IMR-90 (cell line): ENCODE data around the gene KANK3. TPM values are rescaled to one million over a fixed set of nuclear protein-coding genes. Genes with fewer than 3 reads are reported as not detected.

Experiments
- ATAC-seq: fragments of 200-7000 bp; cut with Tn5 transposase; 2 replicates; pipeline ENCODE4 v1.9.1; 2020; ENCODE audit warnings: low read depth, mild to moderate bottlenecking, moderate library complexity
- BruUV-seq: library from RNA; stranded (reverse); fragments of 400-500 nt; replicated peaks from 2 replicates; lab custom pipeline; 2021; lab: Mats Ljungman, UMichigan
- CTCF ChIA-PET: fragments of 300-600 bp; formaldehyde crosslinking; extraction: SDS; loops from one replicate; lab custom pipeline; 2021; ENCODE audit warnings: antibody characterized with exemption; lab: Yijun Ruan, JAX
- POLR2A ChIA-PET: fragments of 300-600 bp; sonication (Branson Sonifier 250); formaldehyde crosslinking; loops from one replicate; lab custom pipeline; 2022; ENCODE audit warnings: antibody characterized with exemption; ENCODE audit not compliant: unreplicated experiment; lab: Charles Lee
- DNase-seq: peaks from one replicate; pipeline ENCODE4 v3.0.0; 2013
- H2AFZ ChIP-seq: replicated peaks from 2 replicates; pipeline ENCODE3; 2013; ENCODE audit warnings: low read length, mild to moderate bottlenecking; ENCODE audit not compliant: poor library complexity
- H2AK5ac ChIP-seq: 2 replicates; pipeline ENCODE4 v1.6.1; 2013; ENCODE audit warnings: low read depth, low read length, inconsistent platforms
- H2AK9ac ChIP-seq: replicated peaks from 2 replicates; pipeline ENCODE3; 2013; ENCODE audit warnings: mild to moderate bottlenecking, low read depth, low read length, moderate library complexity; ENCODE audit not compliant: poor library complexity
- H2BK120ac ChIP-seq: 2 replicates; pipeline ENCODE4 v1.6.1; 2013; ENCODE audit warnings: low read depth, low read length, inconsistent platforms
- H2BK15ac ChIP-seq: 3 replicates; pipeline ENCODE4 v1.6.1; 2013; ENCODE audit warnings: low read depth, low read length, inconsistent platforms
- H2BK20ac ChIP-seq: 2 replicates; pipeline ENCODE4 v1.6.1; 2013; ENCODE audit warnings: low read depth, mild to moderate bottlenecking, inconsistent platforms, low read length, moderate library complexity
- H2BK5ac ChIP-seq: 2 replicates; pipeline ENCODE4 v1.6.1; 2013; ENCODE audit warnings: mild to moderate bottlenecking, low read depth, low read length, inconsistent platforms; ENCODE audit not compliant: poor library complexity, severe bottlenecking
- H3K14ac ChIP-seq: replicated peaks from 2 replicates; pipeline ENCODE4 v1.6.1; 2013; ENCODE audit warnings: low read depth, low read length, inconsistent platforms
- H3K18ac ChIP-seq: 2 replicates; pipeline ENCODE4 v1.6.1; 2013; ENCODE audit warnings: low read depth, low read length, control low read depth
- H3K23ac ChIP-seq: 2 replicates; pipeline ENCODE4 v1.6.1; 2013; ENCODE audit warnings: low read depth, low read length, inconsistent platforms
- H3K27ac ChIP-seq: 2 replicates; pipeline ENCODE4 v1.5.1; 2013; ENCODE audit warnings: mild to moderate bottlenecking, control low read depth, low read length; ENCODE audit not compliant: insufficient read depth
- H3K27me3 ChIP-seq: 2 replicates; pipeline ENCODE4 v1.6.1; 2013; ENCODE audit warnings: low read length; ENCODE audit not compliant: control insufficient read depth, insufficient read depth
- H3K36me3 ChIP-seq: 2 replicates; pipeline ENCODE4 v1.6.1; 2013; ENCODE audit warnings: low read length, mixed read lengths; ENCODE audit not compliant: control insufficient read depth, insufficient read depth
- H3K4ac ChIP-seq: 2 replicates; pipeline ENCODE4 v1.6.1; 2013; ENCODE audit warnings: low read depth, low read length, inconsistent platforms
- H3K4me1 ChIP-seq: 2 replicates; pipeline ENCODE4 v1.6.1; 2013; ENCODE audit warnings: low read length, mixed read lengths; ENCODE audit not compliant: control insufficient read depth, insufficient read depth
- H3K4me2 ChIP-seq: 2 replicates; pipeline ENCODE4 v1.6.1; 2013; ENCODE audit warnings: low read depth, mild to moderate bottlenecking, control low read depth, low read length, moderate library complexity
- H3K4me3 ChIP-seq: 2 replicates; pipeline ENCODE4 v1.5.1; 2013; ENCODE audit warnings: low read depth, mild to moderate bottlenecking, control low read depth, low read length, moderate library complexity; ENCODE audit not compliant: insufficient read depth
- H3K56ac ChIP-seq: 2 replicates; pipeline ENCODE4 v1.6.1; 2013; ENCODE audit warnings: low read length, inconsistent platforms; ENCODE audit not compliant: insufficient read depth; ENCODE audit errors: extremely low read depth
- H3K79me1 ChIP-seq, 2 experiments: 2 replicates each; pipeline ENCODE4 v1.6.1; 2013; ENCODE audit warnings: low read length in 2 of 2, inconsistent platforms in 1 of 2, low read depth in 1 of 2
- H3K9ac ChIP-seq: 2 replicates; pipeline ENCODE4 v1.6.1; 2013; ENCODE audit warnings: low read depth, low read length, control low read depth
- H3K9me1 ChIP-seq: 2 replicates; pipeline ENCODE4 v1.6.1; 2013; ENCODE audit warnings: low read length, inconsistent platforms; ENCODE audit not compliant: insufficient read depth
- H3K9me3 ChIP-seq: 2 replicates; pipeline ENCODE4 v1.6.1; 2013; ENCODE audit warnings: low read length; ENCODE audit not compliant: control insufficient read depth, insufficient read depth
- H4K20me1 ChIP-seq: 2 replicates; pipeline ENCODE4 v1.6.1; 2013; ENCODE audit warnings: low read length, inconsistent platforms; ENCODE audit not compliant: insufficient read depth
- H4K5ac ChIP-seq: 2 replicates; pipeline ENCODE4 v1.6.1; 2013; ENCODE audit warnings: mild to moderate bottlenecking, low read depth, low read length, control low read depth
- H4K8ac ChIP-seq, 2 experiments: 2 replicates each; pipeline ENCODE4 v1.6.1; 2013; ENCODE audit warnings: low read depth in 2 of 2, low read length in 2 of 2, control low read depth in 1 of 2, inconsistent platforms in 1 of 2
- H4K91ac ChIP-seq: 2 replicates; pipeline ENCODE4 v1.6.1; 2013; ENCODE audit warnings: low read depth, low read length, inconsistent platforms; ENCODE audit not compliant: insufficient read depth
- BHLHE40 ChIP-seq: fragments of 150-350 bp; IDR thresholded peaks from 2 replicates; pipeline ENCODE4 v1.6.1; 2016; ENCODE audit warnings: mild to moderate bottlenecking, low read depth, low read length
- CHD1 ChIP-seq: IDR thresholded peaks from 2 replicates; pipeline ENCODE4 v1.6.1; 2012; ENCODE audit warnings: low read depth, low read length, improper control_type of control experiment
- RAD21 ChIP-seq: IDR thresholded peaks from 2 replicates; pipeline ENCODE4 v1.6.1; 2012; ENCODE audit warnings: low read length, improper control_type of control experiment
- WGBS, 2 experiments: methylation state at CpG; one replicate each; pipeline versions ENCODE4 v1.1.5 to v1.1.7; 2013; ENCODE audit warnings: missing lambda C conversion rate in 2 of 2; ENCODE audit not compliant: insufficient read length in 1 of 2; ENCODE audit errors: extremely low coverage in 2 of 2; 5-methylcytosine and 5-hydroxymethylcytosine counted together
- dilution Hi-C: fragments of 300-500 bp; cut with HindIII; formaldehyde crosslinking; loops from one replicate; pipeline ENCODE4 v1.14.3; 2018; ENCODE audit warnings: low sequenced_read_pairs; ENCODE audit not compliant: unreplicated experiment
- in situ Hi-C: fragments of 300-500 bp; cut with MboI; formaldehyde crosslinking; loops from 3 replicates; pipeline ENCODE4 v1.14.3; 2019; ENCODE audit warnings: low sequenced_read_pairs, inconsistent platforms, mixed read lengths
- intact Hi-C: fragments of 100-400 bp; cut with micrococcal nuclease; formaldehyde crosslinking; loops from 2 replicates; pipeline ENCODE4 v1.10.0; 2022
- polyA plus RNA-seq, 3 experiments: library from polyadenylated mRNA; depleted of rRNA; stranded (reverse); fragments of >200 nt; gene quantifications; 2 replicates each; pipeline ENCODE4 v1.2.3, GENCODE V29; 2012; ENCODE audit warnings: low replicate concordance in 1 of 3
- total RNA-seq: library from RNA; depleted of rRNA; stranded (reverse); fragments of >200 nt; gene quantifications from 2 replicates; pipeline ENCODE4 v1.2.3, GENCODE V29; 2012

KANK3 gene
- total and polyA plus RNA-seq, 2 of the 4 experiments (the other 2 are of a cell fraction), result 0.07 TPM; not detected in 1

DNA sequence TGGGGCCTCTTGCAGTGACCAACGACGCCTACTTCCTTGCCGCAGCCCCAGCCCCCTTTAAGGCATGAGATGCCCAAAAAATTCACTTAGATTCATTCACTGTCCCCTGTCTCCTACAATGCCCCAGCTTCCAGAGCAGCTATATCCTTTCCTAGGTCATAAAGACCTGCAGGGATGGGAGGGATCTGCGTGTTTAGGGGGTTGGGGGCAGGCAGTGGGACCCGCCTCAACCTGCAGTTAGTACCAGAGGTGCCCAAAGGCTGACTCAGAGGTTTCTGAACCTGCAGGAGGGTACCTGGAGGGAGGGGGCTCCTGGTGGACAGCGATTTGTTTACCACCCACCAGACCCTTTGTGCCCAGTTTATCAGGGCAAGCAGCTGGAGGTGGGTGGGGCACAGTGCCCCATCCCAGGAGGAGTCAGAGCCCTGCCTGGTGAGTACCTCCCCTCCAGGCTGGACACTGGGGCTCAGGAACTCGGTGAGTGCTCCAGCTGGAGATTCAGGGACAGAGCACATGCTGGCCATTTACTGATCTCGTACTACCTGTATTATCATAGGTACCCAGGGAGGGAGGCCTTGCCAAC is 11.7 kb downstream of the KANK3 start:
- H3K14ac ChIP-seq, result no peak overlapping the region
- H4K8ac ChIP-seq, result no peak overlapping the region
- no TSS peak for BruUV-seq
- no peak overlapping the region for H3K27ac ChIP-seq
- H3K9ac ChIP-seq, result no peak overlapping the region
- no peak overlapping the region for H3K4ac ChIP-seq
- H3K23ac ChIP-seq, result no peak overlapping the region
- H3K4me1 ChIP-seq, result no peaks in the 10 kb centered on the region
- no peak for DNase-seq
- H3K56ac ChIP-seq, result no peak overlapping the region
- H4K5ac ChIP-seq, result no peak overlapping the region
- no peak for TF ChIP-seq CHD1
- TF ChIP-seq BHLHE40, result no peak
- TF ChIP-seq RAD21, result no peak
- peaks cover 39% of the 10 kb centered on the region for H3K27me3 ChIP-seq
- 20% methylated on average over 1 of the region's 8 CpGs; no CpG with 5 or more reads in 1 of the 2 experiments for WGBS, 2 experiments
- CTCF ChIA-PET, result interaction anchor here (1.0 kb wide), 1 partner anchor 8 kb away, joined by 6 read pairs; no protein-coding TSS in a partner anchor
- intact Hi-C loops (no loop called here), in situ Hi-C loops (no loop called here), dilution Hi-C loops (no loop called here)
- no peaks in the 10 kb centered on the region for H3K79me1 ChIP-seq
- no peak overlapping the region for H2AFZ ChIP-seq
- H4K91ac ChIP-seq, result no peak overlapping the region
- no peaks in the 10 kb centered on the region for H4K20me1 ChIP-seq
- H3K4me3 ChIP-seq, result no peak overlapping the region
- H2AK5ac ChIP-seq, result no peak overlapping the region
- no peak overlapping the region for H2BK5ac ChIP-seq
- H3K9me3 ChIP-seq, result peaks cover 6% of the 10 kb centered on the region
- no peak overlapping the region for H2AK9ac ChIP-seq
- no peaks in the 10 kb centered on the region for H3K9me1 ChIP-seq
- no peak overlapping the region for H2BK20ac ChIP-seq
- ATAC-seq, result no peak
- no peak overlapping the region for H3K4me2 ChIP-seq
- POLR2A ChIA-PET, result no interaction called here
- H2BK15ac ChIP-seq, result no peak overlapping the region
- H3K18ac ChIP-seq, result no peak overlapping the region
- H3K36me3 ChIP-seq, result no peaks in the 10 kb centered on the region
- no peak overlapping the region for H2BK120ac ChIP-seq
